ENCODE data around the gene CLOCK. TPM values are rescaled to one million over a fixed set of nuclear protein-coding genes. Genes with fewer than 3 reads are reported as not detected.

CLOCK gene
- total and polyA plus RNA-seq, 9 of the 15 experiments (the other 6 are each of a cell fraction or from before 2014, with no cell fraction given), result 3.7 to 14.4 (median 9.4) TPM

GRCh38 chr4:55396308-55397125, 150.2 kb downstream of the CLOCK start (continued):
- TF ChIP-seq RBM22 (IDR thresholded peaks at IDR 0.05; ENCODE audit: low read depth, low read length, poor library complexity, severe bottlenecking) (peak; percentile 27), ZFP36 (IDR thresholded peaks at IDR 0.05; ENCODE audit: low read depth, low read length, partially characterized antibody) (no peak), ZNF253 (CRISPR knock-in tag; conservative IDR thresholded peaks at IDR 0.05) (no peak), ZBTB34 (CRISPR knock-in tag; IDR thresholded peaks at IDR 0.05) (no peak), SMAD4 (CRISPR knock-in tag; conservative IDR thresholded peaks at IDR 0.05) (no peak), HSF4 (CRISPR knock-in tag; IDR thresholded peaks at IDR 0.05; ENCODE audit: borderline replicate concordance) (no peak), RCOR1 (IDR thresholded peaks at IDR 0.05; ENCODE audit: borderline replicate concordance in 1 of 2, low read depth in 2 of 2, low read length in 2 of 2) (no peak), ZNF395 (CRISPR knock-in tag; IDR thresholded peaks at IDR 0.05) (no peak), ADNP (tag; IDR thresholded peaks at IDR 0.05) (no peak), ZFP30 (CRISPR knock-in tag; IDR thresholded peaks at IDR 0.05; ENCODE audit: borderline replicate concordance) (no peak), RAD21 (CRISPR knock-in tag; conservative IDR thresholded peaks at IDR 0.05 in 1 of 2, IDR thresholded peaks at IDR 0.05 in 1 of 2) (no peak), ZNF274 (IDR thresholded peaks at IDR 0.05; ENCODE audit: borderline replicate concordance, low read depth, low read length) (no peak), MCM2 (IDR thresholded peaks at IDR 0.05; ENCODE audit: low read depth) (no peak), ZNF23 (CRISPR knock-in tag; IDR thresholded peaks at IDR 0.05) (no peak), NONO (IDR thresholded peaks at IDR 0.05; ENCODE audit: low read depth in 2 of 2, low read length in 1 of 2) (no peak), HOXB6 (CRISPR knock-in tag; IDR thresholded peaks at IDR 0.05; ENCODE audit: borderline replicate concordance) (no peak), ZNF134 (CRISPR knock-in tag; conservative IDR thresholded peaks at IDR 0.05) (no peak), THRAP3 (IDR thresholded peaks at IDR 0.05; ENCODE audit: borderline replicate concordance) (no peak), BRF1 (IDR thresholded peaks at IDR 0.05; ENCODE audit: borderline replicate concordance, extremely low read depth, insufficient read length) (no peak), TARDBP (IDR thresholded peaks at IDR 0.05) (no peak), CCNT2 (IDR thresholded peaks at IDR 0.05; ENCODE audit: borderline replicate concordance, extremely low read depth, insufficient read length, low read depth, low read length) (peak; percentile 6), GTF2F1 (IDR thresholded peaks at IDR 0.05; ENCODE audit: low read depth, low read length) (no peak), ZNF316 (IDR thresholded peaks at IDR 0.05) (peak; percentile 44; the same call in 1 of the 2 replicates), ZNF174 (CRISPR knock-in tag; IDR thresholded peaks at IDR 0.05) (no peak), U2AF2 (optimal IDR thresholded peaks at IDR 0.05; ENCODE audit: low read depth, low read length) (no peak), SIN3A (IDR thresholded peaks at IDR 0.05; ENCODE audit: borderline replicate concordance in 2 of 2, control insufficient read depth in 1 of 2, low read depth in 2 of 2, low read length in 2 of 2) (peak in 1 of 2 experiments; percentile 4; a peak in 1 of 4 replicates), NR2F6 (CRISPR knock-in tag; IDR thresholded peaks at IDR 0.05) (no peak)

Measured in K562 (cell line).